C4-2B (cell line): ENCODE data around the gene COL24A1.

Experiments
- CTCF ChIP-seq: fragments of 450-650 bp; conservative IDR thresholded peaks from 2 replicates; pipeline ENCODE4 v1.5.1; 2017; ENCODE audit warnings: mild to moderate bottlenecking
- ZFX ChIP-seq: fragments of 450-650 bp; IDR thresholded peaks from 2 replicates; pipeline ENCODE4 v1.6.1; 2017

GRCh38 chr1:86154571-86155050 lies 2.0 kb downstream of the COL24A1 start:
- no peak for TF ChIP-seq CTCF
- no peak for TF ChIP-seq ZFX
